ENCODE results near the gene SLC26A1. TPM values are rescaled to one million over a fixed set of nuclear protein-coding genes. Genes with fewer than 3 reads are reported as not detected.
A peak's percentile ranks its signal among the peaks of the same experiment; 100 is the strongest.

Gene SLC26A1
- total RNA-seq, 2 donors from 2014 or later, result 0.37 TPM; not detected in 1

GRCh38 chr4:973431-974397 is 19.5 kb downstream of the SLC26A1 start, which contains the start of gene DGKQ:
DGKQ (minus strand) TSS chr4:973569; CDS start chr4:973482, 87 bp downstream.
- no peaks in the 10 kb centered on the region for H3K27me3 Mint-ChIP-seq
- ATAC-seq (replicated peaks), result peak; percentile 92
- no peaks in the 10 kb centered on the region for H3K9me3 Mint-ChIP-seq
- no peaks in the 10 kb centered on the region for H3K36me3 Mint-ChIP-seq (ENCODE audit: low read depth)
- H3K4me1 Mint-ChIP-seq, result no peaks in the 10 kb centered on the region
- no peak within 1 kb of the TSS for H3K27ac Mint-ChIP-seq
- peak within 1 kb of the TSS; percentile 19 for H3K4me3 Mint-ChIP-seq

GRCh38 chr4:972651-973424 is 20.4 kb downstream of the SLC26A1 start:
- Mint-ChIP-seq H3K4me1 (no peaks in the 10 kb centered on the region), H3K36me3 (ENCODE audit: low read depth) (no peaks in the 10 kb centered on the region), H3K27me3 (no peaks in the 10 kb centered on the region), H3K27ac (no peak overlapping the region), H3K9me3 (no peaks in the 10 kb centered on the region), H3K4me3 (peak overlapping the region; percentile 19)
- peak; percentile 56 for ATAC-seq (replicated peaks)

GRCh38 chr4:971666-972500 is 21.3 kb downstream of the SLC26A1 start:
- no peak overlapping the region for H3K27ac Mint-ChIP-seq
- H3K27me3 Mint-ChIP-seq, result no peaks in the 10 kb centered on the region
- H3K4me1 Mint-ChIP-seq, result no peaks in the 10 kb centered on the region
- H3K9me3 Mint-ChIP-seq, result no peaks in the 10 kb centered on the region
- H3K36me3 Mint-ChIP-seq (ENCODE audit: low read depth), result no peaks in the 10 kb centered on the region
- peak overlapping the region; percentile 19 for H3K4me3 Mint-ChIP-seq
- ATAC-seq (replicated peaks), result no peak

DNA sequence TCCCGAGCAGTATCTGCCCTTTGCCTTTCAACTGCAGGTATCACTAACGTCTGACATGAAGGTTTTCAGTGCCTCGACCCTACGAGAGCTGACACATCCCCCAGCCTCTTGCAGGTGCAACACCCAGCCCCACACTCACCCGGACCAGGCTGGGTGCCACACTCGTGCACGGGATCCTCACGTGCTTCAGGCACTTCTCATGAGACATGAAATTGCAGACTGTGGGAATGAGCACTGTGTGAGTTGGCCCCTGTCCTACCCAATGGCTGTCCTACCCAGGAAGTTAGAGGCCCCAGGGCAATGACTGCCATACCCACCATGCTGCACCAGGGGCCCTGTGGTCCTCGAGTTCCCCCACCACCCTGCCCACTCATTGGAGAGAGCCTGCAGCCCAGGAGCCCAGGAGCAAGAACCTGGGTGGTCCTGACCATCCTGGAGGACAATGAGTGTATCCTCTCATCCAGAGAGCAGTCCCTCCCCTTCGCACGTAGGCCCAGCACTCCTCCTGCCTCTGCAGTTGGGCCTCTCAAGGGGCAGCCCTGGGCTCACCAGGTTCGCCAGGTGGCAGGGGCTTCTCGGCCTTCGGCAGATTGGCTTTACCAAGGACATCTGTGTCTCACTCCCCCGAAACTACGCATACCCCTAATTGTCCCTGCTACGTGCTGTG is 22.2 kb downstream of the SLC26A1 start:
- Mint-ChIP-seq H3K9me3 (no peaks in the 10 kb centered on the region), H3K4me3 (no peak overlapping the region), H3K27ac (no peak overlapping the region), H3K36me3 (ENCODE audit: low read depth) (no peaks in the 10 kb centered on the region), H3K4me1 (no peaks in the 10 kb centered on the region), H3K27me3 (no peaks in the 10 kb centered on the region)
- ATAC-seq (replicated peaks), result no peak

DNA sequence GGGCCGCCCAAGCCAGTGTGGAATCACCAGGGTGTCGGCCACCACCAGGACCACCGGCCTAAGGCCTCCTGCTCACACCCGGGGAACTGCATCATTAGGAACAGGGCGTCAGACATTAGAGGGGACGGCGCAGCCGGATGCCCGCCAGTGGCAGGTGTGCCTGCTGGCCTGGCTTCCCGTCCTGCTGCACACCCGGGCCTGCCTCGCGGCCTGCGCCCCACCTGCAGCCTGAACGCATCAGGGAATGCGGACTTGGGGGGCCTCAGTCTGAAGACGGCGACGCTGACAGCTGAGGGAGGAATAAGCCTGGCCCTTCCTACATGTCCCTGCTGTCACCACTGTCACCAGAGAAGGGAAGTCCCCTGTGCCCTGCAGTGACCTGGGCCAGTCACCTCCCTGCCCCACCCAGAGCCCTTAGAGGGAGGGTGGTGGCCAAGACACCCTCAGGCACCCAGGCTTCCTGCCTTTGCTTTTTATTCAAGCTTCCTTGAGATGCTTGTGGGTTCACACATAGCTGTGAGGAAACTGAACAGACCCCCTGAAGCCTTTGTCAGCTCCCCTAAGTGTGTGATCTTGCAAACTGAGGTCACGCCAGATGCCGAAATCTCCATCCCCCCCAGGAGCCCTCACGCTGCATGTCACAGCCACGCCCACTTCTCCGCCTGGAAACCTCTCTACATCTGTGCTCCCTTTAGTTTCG is 23.0 kb downstream of the SLC26A1 start:
- H3K27me3 Mint-ChIP-seq, result no peaks in the 10 kb centered on the region
- no peaks in the 10 kb centered on the region for H3K4me1 Mint-ChIP-seq
- ATAC-seq (replicated peaks), result no peak
- no peaks in the 10 kb centered on the region for H3K36me3 Mint-ChIP-seq (ENCODE audit: low read depth)
- no peak overlapping the region for H3K4me3 Mint-ChIP-seq
- no peaks in the 10 kb centered on the region for H3K9me3 Mint-ChIP-seq
- no peak overlapping the region for H3K27ac Mint-ChIP-seq

GRCh38 chr4:968621-969394 is 24.4 kb downstream of the SLC26A1 start:
- no peaks in the 10 kb centered on the region for H3K27me3 Mint-ChIP-seq
- H3K36me3 Mint-ChIP-seq (ENCODE audit: low read depth), result no peaks in the 10 kb centered on the region
- H3K4me3 Mint-ChIP-seq, result no peak overlapping the region
- H3K4me1 Mint-ChIP-seq, result no peaks in the 10 kb centered on the region
- H3K9me3 Mint-ChIP-seq, result no peaks in the 10 kb centered on the region
- H3K27ac Mint-ChIP-seq, result no peak overlapping the region
- no peak for ATAC-seq (replicated peaks)

GRCh38 chr4:968221-968620 is 25.0 kb downstream of the SLC26A1 start:
- Mint-ChIP-seq H3K36me3 (ENCODE audit: low read depth) (no peaks in the 10 kb centered on the region), H3K4me3 (no peak overlapping the region), H3K27ac (no peak overlapping the region)

GRCh38 chr4:967113-968104 is 25.8 kb downstream of the SLC26A1 start:
- no peaks in the 10 kb centered on the region for H3K36me3 Mint-ChIP-seq (ENCODE audit: low read depth)
- ATAC-seq (replicated peaks), result no peak

More at GRCh38 chr4:968221-968620, 25.0 kb downstream of the SLC26A1 start:
- Mint-ChIP-seq H3K27me3 (no peaks in the 10 kb centered on the region), H3K4me1 (no peaks in the 10 kb centered on the region), H3K9me3 (no peaks in the 10 kb centered on the region)
- ATAC-seq (replicated peaks), result no peak

DNA sequence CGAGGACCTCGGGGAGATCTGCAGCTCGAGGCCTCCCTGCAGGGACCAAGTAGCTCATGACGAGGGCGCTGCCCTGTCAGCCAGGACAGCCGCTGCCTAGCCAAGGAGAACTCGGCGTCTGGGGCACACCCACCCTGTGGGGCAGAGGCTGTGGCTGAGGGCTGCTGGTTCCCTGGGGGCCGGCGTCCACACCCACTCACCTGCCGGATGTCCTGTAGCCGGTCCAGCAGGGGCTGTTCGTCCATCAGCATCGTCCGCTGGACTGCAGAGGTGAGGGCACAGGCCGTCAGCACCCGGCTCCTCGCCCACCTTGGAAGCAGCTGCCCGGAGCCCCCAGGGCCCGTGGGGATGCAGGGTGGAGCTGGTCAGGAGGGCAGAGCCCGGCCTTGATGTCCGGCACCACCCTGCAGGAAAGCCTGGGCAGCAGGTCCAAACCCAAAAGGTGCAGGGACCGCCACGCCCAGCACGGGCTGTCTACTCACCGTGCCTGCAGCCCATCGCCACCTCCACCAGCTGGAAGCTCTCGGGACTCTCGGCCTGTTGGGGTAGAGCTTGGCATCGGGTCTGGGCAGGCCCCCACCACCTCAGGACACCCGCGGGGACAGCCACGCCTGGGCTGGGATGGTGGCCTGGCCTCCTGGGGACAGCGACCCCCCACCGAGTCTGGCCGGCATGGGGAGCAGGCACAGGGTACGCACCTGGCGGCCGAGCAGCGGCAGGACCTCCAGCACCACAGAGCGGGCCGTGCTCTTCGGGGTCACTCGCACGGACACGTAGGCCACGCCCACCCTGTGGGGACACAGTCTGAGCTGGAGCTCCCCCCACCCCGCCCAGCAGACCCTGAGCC is 26.7 kb downstream of the SLC26A1 start:
- Mint-ChIP-seq H3K36me3 (ENCODE audit: low read depth) (no peaks in the 10 kb centered on the region), H3K4me3 (no peak overlapping the region), H3K4me1 (no peaks in the 10 kb centered on the region), H3K9me3 (no peaks in the 10 kb centered on the region), H3K27me3 (no peaks in the 10 kb centered on the region), H3K27ac (no peak overlapping the region)
- ATAC-seq (replicated peaks), result no peak

More at GRCh38 chr4:967113-968104, 25.8 kb downstream of the SLC26A1 start:
- H3K4me3 Mint-ChIP-seq, result no peak overlapping the region
- H3K27ac Mint-ChIP-seq, result no peak overlapping the region
- no peaks in the 10 kb centered on the region for H3K27me3 Mint-ChIP-seq
- no peaks in the 10 kb centered on the region for H3K9me3 Mint-ChIP-seq
- H3K4me1 Mint-ChIP-seq, result no peaks in the 10 kb centered on the region

DNA sequence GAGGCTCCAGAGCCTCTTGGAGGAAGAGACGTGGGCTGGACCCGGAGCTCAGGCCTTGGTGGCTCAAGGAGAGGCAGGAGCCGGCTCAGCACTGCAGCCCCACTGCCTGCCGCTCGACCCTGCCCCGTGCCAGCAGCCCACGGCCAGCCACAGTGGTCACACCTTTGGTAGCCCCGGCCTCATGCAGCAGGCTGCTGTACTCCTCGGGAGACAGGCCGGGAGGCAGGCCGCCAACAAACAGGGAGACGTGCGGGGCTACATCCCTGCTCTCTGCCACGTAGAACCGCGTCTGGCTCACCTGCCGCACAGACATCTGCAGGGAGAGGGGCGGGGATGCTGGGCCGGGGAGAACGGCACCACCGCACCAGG is 27.5 kb downstream of the SLC26A1 start:
- H3K4me3 Mint-ChIP-seq, result no peak overlapping the region
- no peaks in the 10 kb centered on the region for H3K9me3 Mint-ChIP-seq
- H3K27ac Mint-ChIP-seq, result no peak overlapping the region
- H3K4me1 Mint-ChIP-seq, result no peaks in the 10 kb centered on the region
- H3K36me3 Mint-ChIP-seq (ENCODE audit: low read depth), result no peaks in the 10 kb centered on the region
- ATAC-seq (replicated peaks), result no peak
- no peaks in the 10 kb centered on the region for H3K27me3 Mint-ChIP-seq

GRCh38 chr4:965048-965765 is 28.0 kb downstream of the SLC26A1 start:
- Mint-ChIP-seq H3K9me3 (no peaks in the 10 kb centered on the region), H3K4me1 (no peaks in the 10 kb centered on the region), H3K36me3 (ENCODE audit: low read depth) (no peaks in the 10 kb centered on the region), H3K27me3 (no peaks in the 10 kb centered on the region), H3K4me3 (no peak overlapping the region), H3K27ac (no peak overlapping the region)
- ATAC-seq (replicated peaks), result no peak

All from activated T-helper 17 cell treated with anti-CD3 and anti-CD28 coated beads, Interleukin-2, amount 50 U/mL, for 72 hours (primary cell).